NCI-H2107 treated with DMSO at 0.1 percent for 48 hours (cell line): Measurements from ENCODE around the gene RGS14.

Source experiments
- DNase-seq: peaks from one replicate; lab custom pipeline; 2025; ENCODE audit not compliant: unreplicated experiment; lab: John Stamatoyannopoulos, UW

RGS14 gene

GRCh38 chr5:177363565-177363964 is 5.8 kb downstream of the RGS14 start:
- DNase-seq = no peak

- DNase-seq = no peak
Measured at GRCh38 chr5:177364159-177364962, 6.6 kb downstream of the RGS14 start.

DNA sequence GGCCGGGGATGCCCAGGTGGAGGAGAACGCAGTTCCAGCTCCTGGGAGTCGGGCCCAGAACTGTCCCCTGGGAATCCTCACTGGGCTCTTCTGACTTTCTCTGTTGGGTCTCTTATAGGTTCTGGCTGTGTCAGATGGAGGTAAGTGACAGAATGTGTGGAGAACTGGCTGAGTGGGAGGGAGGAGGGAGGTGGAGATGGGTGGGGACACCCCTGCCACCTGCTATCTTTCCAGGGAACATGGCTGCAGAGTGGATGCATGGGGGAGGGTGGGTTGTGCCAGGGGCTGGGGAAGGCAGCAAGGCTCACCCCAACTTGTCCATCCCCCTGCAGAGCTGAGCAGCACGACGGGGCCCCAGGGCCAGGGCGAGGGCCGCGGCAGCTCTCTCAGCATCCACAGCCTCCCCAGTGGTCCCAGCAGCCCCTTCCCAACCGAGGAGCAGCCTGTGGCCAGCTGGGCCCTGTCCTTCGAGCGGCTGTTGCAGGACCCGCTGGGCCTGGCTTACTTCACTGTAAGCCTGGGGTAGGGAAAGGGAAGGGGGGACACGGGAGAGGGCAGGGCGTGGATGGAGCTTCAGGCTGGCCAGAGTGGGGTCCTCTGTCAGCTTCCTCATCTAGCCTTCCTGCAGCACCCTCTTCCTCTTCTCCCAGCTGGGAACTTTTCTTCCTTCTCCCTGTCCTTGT is 8.3 kb downstream of the RGS14 start:
- DNase-seq = no peak

DNA sequence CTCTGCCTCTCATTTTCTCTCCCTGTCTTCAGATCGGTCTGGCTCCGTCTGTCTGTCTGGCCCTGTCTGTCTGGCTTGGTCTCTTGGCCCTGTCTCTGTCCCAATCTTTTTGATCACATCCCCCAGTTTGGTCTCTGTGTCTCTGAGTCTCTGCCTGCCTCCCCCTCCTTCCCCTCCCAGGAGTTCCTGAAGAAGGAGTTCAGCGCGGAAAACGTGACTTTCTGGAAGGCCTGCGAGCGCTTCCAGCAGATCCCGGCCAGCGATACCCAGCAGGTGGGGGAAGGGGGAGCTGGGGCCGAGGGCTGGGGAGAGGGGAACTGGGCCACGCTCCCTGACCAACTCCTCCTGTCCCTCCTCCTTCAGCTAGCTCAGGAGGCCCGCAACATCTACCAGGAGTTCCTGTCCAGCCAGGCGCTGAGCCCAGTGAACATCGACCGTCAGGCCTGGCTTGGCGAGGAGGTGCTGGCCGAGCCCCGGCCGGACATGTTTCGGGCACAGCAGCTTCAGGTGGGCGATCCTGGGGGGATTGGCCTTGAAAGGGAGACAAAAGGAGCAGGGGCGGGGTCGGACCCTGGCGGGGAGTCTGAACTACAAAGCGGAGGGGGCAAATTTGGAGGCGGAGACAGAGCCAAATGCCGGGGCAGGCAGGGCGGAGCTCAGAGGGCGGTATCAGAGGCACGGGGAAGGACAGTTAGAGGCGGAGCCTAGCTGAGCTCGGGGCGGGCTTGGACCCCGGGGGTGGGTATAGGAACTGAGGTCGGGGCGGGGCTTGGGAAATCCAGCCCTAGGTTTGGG is 9.0 kb downstream of the RGS14 start:
- DNase-seq = no peak

GRCh38 chr5:177367323-177367848 is 9.7 kb downstream of the RGS14 start:
- no peak for DNase-seq

GRCh38 chr5:177367981-177368868 is 10.5 kb downstream of the RGS14 start:
- DNase-seq = no peak

GRCh38 chr5:177368869-177369644 is 11.3 kb downstream of the RGS14 start:
- no peak for DNase-seq

- no peak for DNase-seq
Measured at GRCh38 chr5:177369645-177370440, 12.1 kb downstream of the RGS14 start.

DNA sequence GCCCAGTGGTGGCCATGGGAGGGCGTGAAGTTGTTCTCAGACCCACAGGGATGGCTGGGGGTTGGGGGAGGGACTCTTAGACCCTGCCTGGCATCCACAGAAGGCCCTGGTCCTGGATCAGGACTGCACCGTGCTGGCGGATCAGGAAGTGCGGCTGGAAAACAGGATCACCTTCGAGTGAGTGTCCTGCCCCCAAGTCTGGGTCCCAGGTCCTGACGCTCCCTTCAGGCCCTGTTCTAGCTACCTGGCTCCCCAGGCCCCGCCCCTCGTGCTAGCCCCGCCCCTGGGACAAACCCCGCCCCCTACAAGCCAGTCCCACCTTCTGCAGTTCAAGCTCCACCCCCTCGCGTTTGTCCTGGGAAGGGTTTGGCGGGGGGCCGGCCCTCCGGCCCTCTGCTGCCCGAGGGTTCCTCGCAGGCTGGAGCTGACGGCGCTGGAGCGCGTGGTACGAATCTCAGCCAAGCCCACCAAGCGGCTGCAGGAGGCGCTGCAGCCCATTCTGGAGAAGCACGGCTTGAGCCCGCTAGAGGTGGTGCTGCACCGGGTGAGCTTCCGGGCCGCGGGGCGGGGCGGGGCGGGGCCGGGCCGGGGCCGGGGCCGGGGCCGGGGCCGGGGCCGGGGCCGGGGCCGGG is 12.9 kb downstream of the RGS14 start:
- DNase-seq = no peak

GRCh38 chr5:177371120-177372033 is 13.7 kb downstream of the RGS14 start:
- no peak for DNase-seq

GRCh38 chr5:177372034-177372896 is 14.5 kb downstream of the RGS14 start:
- no peak for DNase-seq

DNA sequence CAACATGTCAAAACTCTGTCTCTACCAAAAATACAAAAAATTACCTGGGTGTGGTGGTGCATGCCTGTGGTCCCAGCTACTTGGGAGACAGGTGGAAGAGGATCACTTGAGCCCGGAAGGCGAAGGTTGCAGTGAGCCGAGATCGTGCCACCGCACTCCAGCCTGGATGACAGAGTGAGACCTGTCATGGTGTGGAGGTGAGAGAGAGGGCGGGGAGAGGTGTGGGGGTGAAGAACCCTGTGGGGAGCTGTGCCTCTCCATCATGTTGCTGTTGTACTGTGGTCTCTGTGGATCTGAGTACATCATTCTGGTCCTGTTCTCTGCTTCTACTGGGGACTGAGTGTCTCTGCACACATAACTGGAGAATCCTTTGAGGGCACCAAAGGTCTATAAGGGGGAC is 15.2 kb downstream of the RGS14 start:
- DNase-seq = no peak

DNA sequence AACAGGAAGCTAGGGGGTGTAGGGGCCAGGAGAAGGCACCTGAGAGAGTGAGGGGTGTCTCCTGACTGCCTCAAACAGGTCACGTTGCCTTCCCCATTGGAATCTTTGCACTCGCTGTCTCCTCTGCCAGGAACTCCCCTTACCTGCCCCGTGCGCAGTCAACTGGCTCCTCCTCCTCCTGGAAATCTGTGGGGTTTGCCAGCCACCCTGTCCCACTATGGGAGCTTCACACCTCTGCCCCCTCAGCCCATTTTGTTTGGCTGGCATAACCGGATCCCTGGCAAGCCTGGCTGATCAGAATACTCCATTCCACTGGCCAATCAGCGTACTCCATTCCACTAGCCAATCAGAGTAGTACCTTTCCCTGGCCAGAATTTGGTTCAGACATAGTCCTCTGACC is 16.1 kb downstream of the RGS14 start:
- DNase-seq = no peak

GRCh38 chr5:177374211-177374610 is 16.5 kb downstream of the RGS14 start:
- DNase-seq = no peak

DNA sequence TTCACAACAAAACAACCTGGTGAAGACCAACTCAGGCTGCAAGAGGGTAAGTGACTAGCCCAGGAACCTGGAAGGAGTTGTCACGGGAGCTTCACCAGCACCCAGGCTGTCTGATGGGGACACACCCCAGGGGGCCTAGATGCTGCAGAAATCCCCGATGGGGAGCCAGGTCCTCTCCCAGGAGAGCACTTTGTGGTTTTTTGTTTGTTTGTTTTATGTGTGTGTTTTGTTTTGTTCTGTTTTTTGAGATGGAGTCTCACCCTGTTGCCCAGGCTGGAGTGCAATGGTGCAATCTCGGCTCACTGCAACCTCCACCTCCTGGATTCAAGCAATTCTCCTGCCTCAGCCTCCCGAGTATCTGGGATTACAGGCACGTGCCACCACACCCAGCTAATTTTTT is 17.8 kb downstream of the RGS14 start:
- DNase-seq = peak; percentile 24

DNA sequence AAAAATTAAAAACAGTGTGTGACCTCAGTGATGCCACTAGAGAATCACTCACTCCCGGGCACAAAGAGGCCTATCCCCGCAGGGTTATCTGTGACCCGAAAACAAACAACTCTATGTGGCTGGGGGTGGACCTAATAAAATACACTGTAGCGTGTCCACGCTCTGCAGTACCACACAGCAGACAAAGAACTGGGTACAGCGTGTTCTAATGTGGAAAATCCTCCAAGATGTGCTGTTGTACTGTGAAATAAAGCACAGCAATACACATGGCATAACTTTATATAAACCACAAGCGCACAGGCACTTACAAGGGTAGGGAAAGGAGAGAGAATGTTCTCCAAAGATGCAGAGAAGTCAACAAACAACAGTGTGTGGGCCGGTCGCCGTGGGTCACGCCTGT is 18.4 kb downstream of the RGS14 start:
- no peak for DNase-seq
